ENCODE measurements around the gene TCF4. TPM values are rescaled to one million over a fixed set of nuclear protein-coding genes. Genes with fewer than 3 reads are reported as not detected.

The TCF4 gene
- total RNA-seq, 4 donors from 2014 or later, result 114 to 190 (median 132) TPM

- H3K9me3 ChIP-seq, result no peaks in the 10 kb centered on the region
- no peaks in the 10 kb centered on the region for H3K36me3 ChIP-seq
- H3K4me1 ChIP-seq, result no peaks in the 10 kb centered on the region
- no peak overlapping the region for H3K4me3 ChIP-seq (replicated peaks in 1 of 3)
- 92 to 100% methylated on average over 2 of the region's 2 CpGs for WGBS, 2 donors
- intact Hi-C loops (cut with DNase I), result no loop called here
- no peak for DNase-seq
- H3K27ac ChIP-seq, result no peak overlapping the region
- H3K27me3 ChIP-seq, result no peaks in the 10 kb centered on the region
- no peak for TF ChIP-seq POLR2A (IDR thresholded peaks at IDR 0.05)
These were observed 14.6 kb downstream of the TCF4 start for GRCh38 chr18:55573386-55573785.

- no peaks in the 10 kb centered on the region for H3K36me3 ChIP-seq
- TF ChIP-seq POLR2A (IDR thresholded peaks at IDR 0.05), result no peak
- no peak for TF ChIP-seq CTCF (IDR thresholded peaks at IDR 0.05)
- H3K4me3 ChIP-seq (replicated peaks in 1 of 3), result no peak overlapping the region
- H3K27me3 ChIP-seq, result no peaks in the 10 kb centered on the region
- DNase-seq, result no peak
- H3K4me1 ChIP-seq, result no peaks in the 10 kb centered on the region
- H3K27ac ChIP-seq, result no peak overlapping the region
- intact Hi-C loops (cut with DNase I), result no loop called here
- no peaks in the 10 kb centered on the region for H3K9me3 ChIP-seq
These were observed 17.0 kb downstream of the TCF4 start for GRCh38 chr18:55570966-55571365.

GRCh38 chr18:55566456-55566935, 21.5 kb downstream of the TCF4 start:
- Histone ChIP-seq H3K4me1 (no peaks in the 10 kb centered on the region), H3K9me3 (no peaks in the 10 kb centered on the region), H3K36me3 (no peaks in the 10 kb centered on the region), H3K27me3 (no peaks in the 10 kb centered on the region), H3K27ac (no peak overlapping the region), H3K4me3 (replicated peaks in 1 of 3) (no peak overlapping the region)
- intact Hi-C loops (cut with DNase I), result no loop called here
- no peak for DNase-seq
- TF ChIP-seq CTCF (IDR thresholded peaks at IDR 0.05), result no peak
- no peak for TF ChIP-seq POLR2A (IDR thresholded peaks at IDR 0.05)
- 89 to 93% methylated on average over 2 of the region's 2 CpGs for WGBS, 2 donors

- Histone ChIP-seq H3K36me3 (no peaks in the 10 kb centered on the region), H3K4me3 (replicated peaks in 1 of 3) (no peak overlapping the region), H3K4me1 (no peaks in the 10 kb centered on the region), H3K27me3 (no peaks in the 10 kb centered on the region), H3K9me3 (no peaks in the 10 kb centered on the region), H3K27ac (no peak overlapping the region)
- no peak for DNase-seq
- intact Hi-C loops (cut with DNase I), result no loop called here
- TF ChIP-seq CTCF (IDR thresholded peaks at IDR 0.05) (no peak), POLR2A (IDR thresholded peaks at IDR 0.05) (no peak)
- 91 to 95% methylated on average over 2 of the region's 2 CpGs for WGBS, 2 donors
These were observed 28.3 kb downstream of the TCF4 start for GRCh38 chr18:55559739-55560138.

- Histone ChIP-seq H3K27ac (no peak overlapping the region), H3K4me1 (peaks cover 0 to 3% of the 10 kb centered on the region in 2 donors), H3K9me3 (no peaks in the 10 kb centered on the region), H3K27me3 (no peaks in the 10 kb centered on the region), H3K4me3 (replicated peaks in 1 of 3) (no peak overlapping the region), H3K36me3 (no peaks in the 10 kb centered on the region)
- 93 to 97% methylated on average over 1 of the region's 1 CpG for WGBS, 2 donors
- no peak for DNase-seq
- TF ChIP-seq POLR2A (IDR thresholded peaks at IDR 0.05) (no peak), CTCF (IDR thresholded peaks at IDR 0.05) (no peak)
- intact Hi-C loops (cut with DNase I), result no loop called here
These were observed 30.8 kb downstream of the TCF4 start for GRCh38 chr18:55557211-55557610.
